Gastroesophageal sphincter (tissue), 3 donors: ENCODE measurements around the gene COG6.

Experiments used
- EP300 ChIP-seq: sonication (generic); formaldehyde crosslinking; IDR thresholded peaks from one replicate; pipeline ENCODE4 v1.6.1; 2017; ENCODE audit warnings: antibody characterized with exemption, mild to moderate bottlenecking
- POLR2A ChIP-seq, 2 donors: fragments of 450-650 bp; IDR thresholded peaks; one replicate each; pipeline ENCODE4 v1.6.1; 2017; ENCODE audit warnings: antibody characterized with exemption in 2 of 2, mild to moderate bottlenecking in 2 of 2, moderate library complexity in 1 of 2
- POLR2AphosphoS5 ChIP-seq: sonication (generic); formaldehyde crosslinking; IDR thresholded peaks from one replicate; pipeline ENCODE4 v1.6.1; 2017; ENCODE audit warnings: antibody characterized with exemption
- TF ChIP-seq, protein P1 (sequence below), 4 experiments: fragments of 200-600 bp in 2 of 4; fragments of 450-650 bp in 2 of 4; sonication (generic) in 1 of 4; IDR thresholded peaks; one replicate each; pipeline ENCODE4 v1.5.1; 2017 to 2019; ENCODE audit warnings: antibody characterized with exemption in 4 of 4, mild to moderate bottlenecking in 2 of 4, moderate library complexity in 2 of 4

- TF ChIP-seq, protein P1, sequence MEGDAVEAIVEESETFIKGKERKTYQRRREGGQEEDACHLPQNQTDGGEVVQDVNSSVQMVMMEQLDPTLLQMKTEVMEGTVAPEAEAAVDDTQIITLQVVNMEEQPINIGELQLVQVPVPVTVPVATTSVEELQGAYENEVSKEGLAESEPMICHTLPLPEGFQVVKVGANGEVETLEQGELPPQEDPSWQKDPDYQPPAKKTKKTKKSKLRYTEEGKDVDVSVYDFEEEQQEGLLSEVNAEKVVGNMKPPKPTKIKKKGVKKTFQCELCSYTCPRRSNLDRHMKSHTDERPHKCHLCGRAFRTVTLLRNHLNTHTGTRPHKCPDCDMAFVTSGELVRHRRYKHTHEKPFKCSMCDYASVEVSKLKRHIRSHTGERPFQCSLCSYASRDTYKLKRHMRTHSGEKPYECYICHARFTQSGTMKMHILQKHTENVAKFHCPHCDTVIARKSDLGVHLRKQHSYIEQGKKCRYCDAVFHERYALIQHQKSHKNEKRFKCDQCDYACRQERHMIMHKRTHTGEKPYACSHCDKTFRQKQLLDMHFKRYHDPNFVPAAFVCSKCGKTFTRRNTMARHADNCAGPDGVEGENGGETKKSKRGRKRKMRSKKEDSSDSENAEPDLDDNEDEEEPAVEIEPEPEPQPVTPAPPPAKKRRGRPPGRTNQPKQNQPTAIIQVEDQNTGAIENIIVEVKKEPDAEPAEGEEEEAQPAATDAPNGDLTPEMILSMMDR (IDR thresholded peaks at IDR 0.05): no peak
- TF ChIP-seq POLR2AphosphoS5: peak; percentile 58
- no peak for TF ChIP-seq POLR2A (IDR thresholded peaks at IDR 0.05)
- TF ChIP-seq EP300: no peak
Measured at GRCh38 chr13:39692660-39693438, 37.4 kb downstream of the COG6 start.
